Measurements from ENCODE around the gene DCHS2.
A peak's percentile ranks its signal among the peaks of the same experiment; 100 is the strongest.

The DCHS2 gene

DNA sequence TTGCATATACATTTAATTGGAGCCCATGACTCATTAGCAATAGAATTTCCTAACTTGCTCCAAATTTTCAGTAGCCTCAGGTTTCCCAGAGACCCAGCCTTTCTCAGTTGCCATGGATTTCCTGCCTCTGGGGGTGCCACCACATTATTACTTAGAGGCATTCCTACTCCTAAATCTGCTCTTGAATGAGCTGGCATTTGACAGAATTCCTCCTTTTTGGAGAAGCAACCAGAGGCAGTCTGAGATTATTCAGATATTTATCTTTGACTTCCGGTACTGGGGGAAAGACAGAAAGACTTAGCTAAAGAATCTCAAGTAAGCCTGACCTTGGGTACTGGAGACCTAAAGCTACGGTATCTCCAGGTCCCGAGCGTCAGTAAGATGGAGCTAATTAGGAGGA lies 76.3 kb downstream of the DCHS2 start:
- TF ChIP-seq, protein P1, sequence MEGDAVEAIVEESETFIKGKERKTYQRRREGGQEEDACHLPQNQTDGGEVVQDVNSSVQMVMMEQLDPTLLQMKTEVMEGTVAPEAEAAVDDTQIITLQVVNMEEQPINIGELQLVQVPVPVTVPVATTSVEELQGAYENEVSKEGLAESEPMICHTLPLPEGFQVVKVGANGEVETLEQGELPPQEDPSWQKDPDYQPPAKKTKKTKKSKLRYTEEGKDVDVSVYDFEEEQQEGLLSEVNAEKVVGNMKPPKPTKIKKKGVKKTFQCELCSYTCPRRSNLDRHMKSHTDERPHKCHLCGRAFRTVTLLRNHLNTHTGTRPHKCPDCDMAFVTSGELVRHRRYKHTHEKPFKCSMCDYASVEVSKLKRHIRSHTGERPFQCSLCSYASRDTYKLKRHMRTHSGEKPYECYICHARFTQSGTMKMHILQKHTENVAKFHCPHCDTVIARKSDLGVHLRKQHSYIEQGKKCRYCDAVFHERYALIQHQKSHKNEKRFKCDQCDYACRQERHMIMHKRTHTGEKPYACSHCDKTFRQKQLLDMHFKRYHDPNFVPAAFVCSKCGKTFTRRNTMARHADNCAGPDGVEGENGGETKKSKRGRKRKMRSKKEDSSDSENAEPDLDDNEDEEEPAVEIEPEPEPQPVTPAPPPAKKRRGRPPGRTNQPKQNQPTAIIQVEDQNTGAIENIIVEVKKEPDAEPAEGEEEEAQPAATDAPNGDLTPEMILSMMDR (IDR thresholded peaks at IDR 0.05; ENCODE audit: low read depth, low read length), result no peak
- in situ Hi-C loops (cut with HindIII; ENCODE audit: low sequenced_read_pairs), result no loop called here
- no peak for DNase-seq (ENCODE audit: low read depth, low spot score)
- H3K4me3 ChIP-seq (ENCODE audit: low read depth, low read length), result no peak overlapping the region

DNA sequence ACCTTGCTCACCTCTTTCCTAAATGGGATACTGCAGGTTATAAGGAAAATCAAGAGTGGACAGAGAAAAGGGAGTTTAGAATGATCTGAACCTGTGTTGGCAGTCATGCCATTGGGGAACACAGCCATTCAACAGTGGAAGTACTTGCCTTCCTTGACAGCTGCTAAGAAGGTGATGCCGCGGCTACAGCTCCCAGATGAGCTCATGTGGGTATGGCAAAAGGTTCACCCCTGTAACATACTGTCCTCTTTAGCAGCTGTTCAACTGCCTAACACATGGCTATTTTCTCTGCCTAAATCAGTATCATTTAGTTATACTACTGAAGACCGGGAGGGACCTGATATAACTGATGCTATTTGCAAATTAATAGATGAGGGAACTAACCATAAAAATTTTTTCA lies 76.8 kb downstream of the DCHS2 start:
- no peak for DNase-seq (ENCODE audit: low read depth, low spot score)
- no peak overlapping the region for H3K4me3 ChIP-seq (ENCODE audit: low read depth, low read length)
- in situ Hi-C loops (cut with HindIII; ENCODE audit: low sequenced_read_pairs), result no loop called here
- TF ChIP-seq, protein P1 (IDR thresholded peaks at IDR 0.05; ENCODE audit: low read depth, low read length), result no peak

DNA sequence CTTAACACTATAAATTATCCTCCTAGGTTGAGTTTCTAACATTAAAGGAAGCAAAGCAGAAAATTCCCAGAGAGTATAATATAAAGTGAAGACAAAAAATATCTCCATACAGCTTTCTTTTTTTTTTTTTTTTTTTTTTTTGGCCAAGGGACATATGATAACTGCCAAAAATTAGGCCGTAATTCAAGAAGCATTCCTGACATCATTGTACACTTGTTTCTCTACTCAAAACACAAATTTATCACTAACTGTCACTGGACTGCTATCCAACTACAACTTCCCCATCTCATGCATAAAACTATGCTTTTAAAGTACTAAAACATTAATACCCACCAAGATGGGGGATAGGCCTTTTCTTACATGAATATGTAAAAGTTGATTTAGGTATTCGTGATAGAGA lies 77.2 kb downstream of the DCHS2 start:
- no peak overlapping the region for H3K4me3 ChIP-seq (ENCODE audit: low read depth, low read length)
- in situ Hi-C loops (cut with HindIII; ENCODE audit: low sequenced_read_pairs), result no loop called here
- TF ChIP-seq, protein P1 (IDR thresholded peaks at IDR 0.05; ENCODE audit: low read depth, low read length), result no peak
- DNase-seq (ENCODE audit: low read depth, low spot score), result no peak

DNA sequence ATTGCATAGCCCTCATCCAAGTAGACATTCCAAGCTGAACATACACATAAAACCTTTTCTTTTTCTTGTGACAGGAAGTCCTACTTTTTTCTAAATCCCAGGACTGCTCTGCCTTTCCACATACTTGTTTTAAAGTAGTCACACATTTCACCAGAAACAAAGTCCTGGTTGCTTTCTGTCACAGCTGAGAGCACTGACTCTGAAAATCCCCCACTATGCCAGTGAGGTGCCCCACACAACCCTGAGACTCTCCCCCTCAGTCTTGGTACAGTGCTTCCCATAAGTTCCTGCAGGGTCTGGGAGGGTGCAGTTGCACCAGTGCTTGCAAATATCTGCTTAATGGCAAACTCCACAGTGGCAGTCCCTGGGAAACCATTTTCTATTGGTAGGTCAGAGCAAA lies 84.2 kb downstream of the DCHS2 start:
- DNase-seq (ENCODE audit: low read depth, low spot score), result no peak
- in situ Hi-C loops (cut with HindIII; ENCODE audit: low sequenced_read_pairs), result no loop called here
- TF ChIP-seq, protein P1 (IDR thresholded peaks at IDR 0.05; ENCODE audit: low read depth, low read length), result no peak
- no peak overlapping the region for H3K4me3 ChIP-seq (ENCODE audit: low read depth, low read length)

DNA sequence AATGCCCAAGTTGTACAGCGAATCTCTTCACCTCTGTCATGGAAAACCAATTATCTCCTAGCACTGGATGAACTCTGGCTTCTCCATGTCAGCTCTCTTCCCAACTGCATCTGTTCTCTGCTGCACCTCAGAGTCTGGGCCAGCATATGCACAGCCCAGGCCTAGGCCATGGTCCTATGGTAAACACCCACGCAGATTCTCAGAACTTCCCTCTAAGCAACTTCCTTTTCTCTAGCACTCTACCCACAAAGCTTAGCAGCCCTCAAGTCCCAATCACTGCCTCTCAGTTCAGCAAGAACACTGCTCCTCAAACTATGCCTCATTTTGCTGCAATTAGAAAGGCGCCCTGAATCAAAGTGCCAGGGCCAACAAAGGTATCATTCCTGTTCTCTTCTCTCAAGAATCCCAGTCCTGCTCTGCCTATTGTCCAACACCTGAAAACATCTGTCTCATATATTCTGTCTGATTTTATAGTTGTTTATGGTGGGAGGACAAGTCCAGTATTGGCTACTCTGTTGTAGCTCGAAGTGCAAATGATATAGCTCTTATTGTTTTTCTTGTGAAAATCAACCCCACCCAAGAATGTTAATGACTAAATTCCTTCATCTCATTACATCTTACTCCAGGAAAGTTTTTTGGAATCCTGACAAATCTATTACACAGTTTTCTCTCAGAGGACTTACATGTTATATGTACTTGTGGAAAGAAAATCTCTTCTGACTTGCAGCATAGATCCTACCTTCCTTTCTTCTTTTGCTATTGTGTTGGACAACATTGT lies 85.4 kb downstream of the DCHS2 start:
- no peak for DNase-seq (ENCODE audit: low read depth, low spot score)
- in situ Hi-C loops (cut with HindIII; ENCODE audit: low sequenced_read_pairs), result no loop called here
- TF ChIP-seq, protein P1 (IDR thresholded peaks at IDR 0.05; ENCODE audit: low read depth, low read length), result no peak
- H3K4me3 ChIP-seq (ENCODE audit: low read depth, low read length), result no peak overlapping the region

DNA sequence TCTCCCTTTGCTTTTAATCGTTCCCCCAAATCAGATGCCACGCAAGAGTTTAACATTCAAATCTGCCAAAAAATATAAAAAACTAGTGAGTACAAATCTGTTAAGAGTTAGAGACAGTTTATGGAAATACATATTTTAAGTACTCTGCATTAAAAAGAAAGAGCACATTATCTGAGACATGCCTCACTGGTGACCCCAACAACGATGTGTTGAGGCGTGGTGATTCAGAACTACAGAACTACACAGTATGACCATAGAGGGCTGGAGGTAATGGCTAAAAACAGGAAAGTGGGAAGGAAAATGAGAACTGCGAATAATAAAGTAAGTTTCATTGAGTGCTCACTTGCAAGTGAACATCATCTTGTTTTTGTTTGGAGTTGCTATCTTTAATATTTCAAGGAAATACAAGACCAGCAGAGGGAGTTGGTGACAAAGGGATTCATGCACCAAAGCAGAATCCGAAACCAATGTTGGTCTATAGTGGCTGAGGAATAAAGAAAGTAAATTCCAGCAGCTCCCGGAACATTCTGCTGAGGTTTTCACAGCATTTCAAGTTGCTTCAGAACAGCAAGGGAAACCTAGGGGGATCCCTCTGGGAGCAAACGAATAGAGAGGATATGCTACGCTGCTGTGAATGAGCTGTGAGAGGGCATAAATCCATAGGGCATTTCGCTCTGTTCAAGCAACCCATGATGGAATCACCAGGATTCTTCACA lies 92.2 kb downstream of the DCHS2 start:
- H3K4me3 ChIP-seq (ENCODE audit: low read depth, low read length), result no peak overlapping the region
- peak; percentile 40 for DNase-seq (ENCODE audit: low read depth, low spot score)
- TF ChIP-seq, protein P1 (IDR thresholded peaks at IDR 0.05; ENCODE audit: low read depth, low read length), result peak; percentile 19
- in situ Hi-C loops (cut with HindIII; ENCODE audit: low sequenced_read_pairs), result no loop called here

Data from astrocyte of the spinal cord (primary cell).